ENCODE data around the gene MRAS. TPM values are rescaled to one million over a fixed set of nuclear protein-coding genes. Genes with fewer than 3 reads are reported as not detected.

The MRAS gene
- total RNA-seq, 2 experiments from 2014 or later = 0.10 to 0.19 TPM

DNA sequence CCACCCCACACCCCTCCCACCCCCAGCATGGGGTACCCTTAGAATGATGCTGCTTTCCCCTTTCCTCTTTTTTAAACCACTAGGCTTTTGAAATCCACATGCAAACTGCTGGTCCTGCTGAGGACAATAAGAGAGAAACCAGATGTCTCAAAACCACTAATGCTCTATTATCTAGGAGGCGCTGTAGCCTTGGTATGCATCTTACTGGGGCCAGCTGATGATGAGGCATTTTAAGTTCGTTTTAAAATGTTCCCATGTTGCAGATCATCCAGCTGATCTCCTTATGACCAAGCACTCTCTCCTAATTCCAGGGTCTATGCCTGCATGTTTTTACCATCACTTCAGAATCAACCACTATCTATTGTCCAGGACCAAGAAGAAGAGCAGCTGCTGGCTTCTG is 20.0 kb upstream of the MRAS start:
- Mint-ChIP-seq H3K4me1 (ENCODE audit: low read depth) (peaks cover 31% of the 10 kb centered on the region), H3K27ac (no peak overlapping the region), H3K4me3 (peak overlapping the region; percentile 89), H3K36me3 (no peaks in the 10 kb centered on the region), H3K27me3 (no peaks in the 10 kb centered on the region), H3K9me3 (no peaks in the 10 kb centered on the region)
- ChIA-PET POLR2A (interaction anchor here (1.5 kb wide), 1 partner anchor 32 kb away, joined by 6 read pairs; no protein-coding TSS in a partner anchor), CTCF (interaction anchor here (0.6 to 1.8 kb wide), 16 partner anchors 8 to 587 kb away, joined by 3 to 11 read pairs (median 4); partner anchors contain the start of genes ARMC8, CEP70 and DBR1)
- intact Hi-C loops (cut with micrococcal nuclease) = loop anchor here (2.0 to 5.0 kb wide), 5 partner anchors 40 to 264 kb away; partner anchors contain the start of genes ARMC8 and CEP70
- no peak for DNase-seq

DNA sequence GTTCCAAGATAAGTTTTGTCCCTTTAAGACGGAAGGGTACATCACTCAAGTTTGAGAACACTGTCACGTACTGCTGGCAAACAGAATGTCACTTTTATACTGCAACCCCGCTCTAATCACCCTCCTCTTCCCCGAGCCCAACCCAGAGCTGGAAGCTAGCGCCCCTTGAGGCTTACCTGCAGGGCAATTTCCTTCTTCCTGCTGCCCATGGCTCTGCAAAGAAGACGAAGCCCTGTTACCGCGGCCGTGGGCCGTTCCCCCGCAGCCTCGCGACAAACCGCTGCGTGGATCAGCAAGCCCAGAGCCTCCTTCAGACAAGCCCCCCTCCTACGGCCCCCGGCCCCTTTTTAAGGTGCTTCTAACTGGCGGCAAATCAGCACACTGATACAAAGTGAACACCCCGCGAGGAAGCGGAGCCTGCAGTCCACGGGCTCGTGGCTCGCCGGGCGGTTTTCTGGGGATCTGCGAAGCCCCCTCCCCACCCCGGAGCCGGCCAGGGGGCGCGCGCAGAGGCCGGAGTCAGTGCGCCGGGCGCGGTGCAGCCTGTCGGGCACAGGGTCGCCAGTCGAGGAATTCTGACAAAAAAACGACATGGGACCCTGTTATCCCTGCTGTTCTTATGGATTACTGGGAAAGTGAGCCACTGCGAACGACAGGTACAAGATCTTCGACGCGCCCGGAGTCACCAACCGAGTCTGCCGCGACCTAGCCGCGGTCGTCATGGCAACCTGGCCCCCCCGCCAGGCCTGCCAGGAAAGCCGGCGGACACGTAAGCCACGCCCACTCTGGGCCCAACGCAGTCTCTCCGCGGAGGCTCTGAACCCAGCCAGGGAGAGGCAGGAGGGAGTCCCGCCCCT is 19.0 kb upstream of the MRAS start, which contains the start of gene NME9:
NME9 (minus strand) TSS at position 725 of the 857 bp plus-strand sequence; CDS start at position 209, 516 bp downstream.
- H3K36me3 Mint-ChIP-seq = no peaks in the 10 kb centered on the region
- DNase-seq = peak; percentile 93
- peaks cover 28% of the 10 kb centered on the region for H3K4me1 Mint-ChIP-seq (ENCODE audit: low read depth)
- POLR2A ChIA-PET = interaction anchor here (1.5 kb wide), 1 partner anchor 33 kb away, joined by 6 read pairs; no protein-coding TSS in a partner anchor
- CTCF ChIA-PET = interaction anchor here (0.6 to 1.8 kb wide), 18 partner anchors 8 to 586 kb away, joined by 3 to 11 read pairs (median 4); partner anchors contain the start of genes ARMC8, CEP70 and DBR1
- peak within 1 kb of the TSS; percentile 89 for H3K4me3 Mint-ChIP-seq
- peak within 1 kb of the TSS; percentile 80 for H3K27ac Mint-ChIP-seq
- H3K9me3 Mint-ChIP-seq = no peaks in the 10 kb centered on the region
- H3K27me3 Mint-ChIP-seq = no peaks in the 10 kb centered on the region
- intact Hi-C loops (cut with micrococcal nuclease) = loop anchor here (1.0 to 5.0 kb wide), 7 partner anchors 19 to 263 kb away; partner anchors contain the start of genes ARMC8, CEP70 and MRAS

DNA sequence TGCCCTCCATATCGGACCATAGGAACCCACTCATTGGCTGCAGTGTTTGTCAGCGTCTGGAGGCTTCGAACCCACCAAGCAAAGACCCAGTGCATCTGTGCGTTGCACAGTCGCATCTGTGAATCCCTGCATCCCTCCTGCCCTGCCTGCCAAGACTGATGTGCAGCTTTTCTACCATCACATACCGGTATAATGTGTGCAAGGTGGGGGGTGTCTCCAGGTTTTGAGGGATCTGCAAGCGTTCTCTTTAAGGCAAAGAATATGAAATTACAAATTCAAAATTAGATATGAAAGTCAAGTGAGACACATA is 18.4 kb upstream of the MRAS start:
- ChIA-PET CTCF (interaction anchor here (1.3 to 1.6 kb wide), 3 partner anchors 17 to 108 kb away, joined by 3 read pairs; no protein-coding TSS in a partner anchor), POLR2A (no interaction called here)
- intact Hi-C loops (cut with micrococcal nuclease) = loop anchor here (1.0 to 5.0 kb wide), 7 partner anchors 18 to 263 kb away; partner anchors contain the start of genes ARMC8, CEP70 and MRAS

DNA sequence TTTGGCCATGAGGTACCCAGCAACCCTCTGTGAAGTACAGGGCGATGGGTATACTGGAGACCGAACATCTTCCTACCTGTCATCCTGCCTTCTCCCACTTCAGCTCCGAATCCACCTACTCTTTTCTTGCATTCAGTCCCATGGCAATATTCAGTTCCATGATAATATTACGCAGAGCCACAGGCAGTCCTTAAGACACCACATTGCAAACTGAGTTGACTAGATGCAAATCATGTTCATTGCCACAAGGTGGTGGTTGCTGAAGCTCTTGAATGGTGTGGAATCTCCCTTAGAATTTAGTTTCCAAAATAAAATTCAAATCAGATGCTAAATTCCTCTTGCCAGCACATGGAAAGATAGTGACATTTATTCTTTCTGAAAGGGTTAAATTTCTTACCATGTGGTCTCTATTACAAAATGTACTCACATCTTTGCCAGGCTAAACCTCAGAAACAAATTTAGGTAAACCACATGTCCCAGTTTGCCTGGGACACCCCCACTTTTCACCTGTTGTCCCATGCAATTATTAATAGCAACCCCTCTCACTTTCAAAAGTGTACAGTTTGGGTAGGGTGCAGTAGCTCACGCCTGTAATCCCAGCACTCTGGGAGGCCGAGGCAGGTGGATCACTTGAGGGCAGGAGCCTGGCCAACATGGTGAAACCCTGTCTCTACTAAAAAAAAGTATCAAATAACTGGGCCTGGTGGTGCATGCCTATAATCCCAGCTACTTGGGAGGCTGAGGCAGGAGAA is 17.1 kb upstream of the MRAS start:
- intact Hi-C loops (cut with micrococcal nuclease) = no loop called here
- H3K4me1 Mint-ChIP-seq (ENCODE audit: low read depth) = peaks cover 22% of the 10 kb centered on the region
- CTCF ChIA-PET = interaction anchor here (0.7 to 1.5 kb wide), 7 partner anchors 14 to 263 kb away, joined by 3 to 5 read pairs (median 4); partner anchors contain the start of genes ARMC8 and CEP70
- POLR2A ChIA-PET = no interaction called here
- no peak overlapping the region for H3K27ac Mint-ChIP-seq
- no peak overlapping the region for H3K4me3 Mint-ChIP-seq
- no peaks in the 10 kb centered on the region for H3K9me3 Mint-ChIP-seq
- no peak for DNase-seq
- H3K27me3 Mint-ChIP-seq = no peaks in the 10 kb centered on the region
- no peaks in the 10 kb centered on the region for H3K36me3 Mint-ChIP-seq

More for the DNA sequence above, 18.4 kb upstream of the MRAS start:
- Mint-ChIP-seq H3K27me3 (no peaks in the 10 kb centered on the region), H3K36me3 (no peaks in the 10 kb centered on the region), H3K9me3 (no peaks in the 10 kb centered on the region), H3K4me1 (ENCODE audit: low read depth) (peaks cover 22% of the 10 kb centered on the region), H3K27ac (peak overlapping the region; percentile 19), H3K4me3 (peak overlapping the region; percentile 89)
- no peak for DNase-seq

DNA sequence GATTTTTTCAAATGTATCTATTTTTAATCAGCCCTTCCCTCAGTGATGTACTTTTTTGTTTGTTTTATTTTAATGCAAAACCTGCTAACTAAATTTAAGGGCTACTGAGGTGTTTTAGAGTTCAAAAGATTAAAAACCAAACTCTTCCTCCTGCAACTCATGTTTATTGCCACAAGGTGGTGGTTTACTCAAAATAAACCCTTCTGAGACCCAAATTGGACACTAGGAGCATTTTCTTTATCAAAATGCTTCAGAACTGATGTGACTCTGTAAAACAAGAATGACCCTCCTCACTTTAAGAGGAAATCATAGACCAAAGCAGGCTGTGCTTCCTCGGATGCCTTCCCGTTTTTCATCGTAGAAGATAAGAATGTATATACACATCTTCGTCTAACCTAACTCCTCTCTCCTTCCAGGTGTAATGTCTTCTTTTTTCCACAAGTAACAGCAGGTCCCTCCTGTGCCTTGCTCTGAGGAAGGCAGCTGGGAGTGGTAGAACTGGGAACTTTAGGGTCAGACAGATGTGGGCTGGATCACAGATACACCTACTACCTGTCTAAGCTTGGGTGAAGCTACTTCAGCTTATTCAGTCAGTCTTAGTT is 15.8 kb upstream of the MRAS start:
- H3K4me3 Mint-ChIP-seq = no peak overlapping the region
- H3K9me3 Mint-ChIP-seq = no peaks in the 10 kb centered on the region
- no peak overlapping the region for H3K27ac Mint-ChIP-seq
- H3K27me3 Mint-ChIP-seq = no peaks in the 10 kb centered on the region
- DNase-seq = no peak
- peaks cover 22% of the 10 kb centered on the region for H3K4me1 Mint-ChIP-seq (ENCODE audit: low read depth)
- ChIA-PET CTCF (interaction anchor here (0.7 to 1.5 kb wide), 5 partner anchors 15 to 158 kb away, joined by 3 to 5 read pairs (median 4); no protein-coding TSS in a partner anchor), POLR2A (no interaction called here)
- H3K36me3 Mint-ChIP-seq = no peaks in the 10 kb centered on the region
- intact Hi-C loops (cut with micrococcal nuclease) = no loop called here

DNA sequence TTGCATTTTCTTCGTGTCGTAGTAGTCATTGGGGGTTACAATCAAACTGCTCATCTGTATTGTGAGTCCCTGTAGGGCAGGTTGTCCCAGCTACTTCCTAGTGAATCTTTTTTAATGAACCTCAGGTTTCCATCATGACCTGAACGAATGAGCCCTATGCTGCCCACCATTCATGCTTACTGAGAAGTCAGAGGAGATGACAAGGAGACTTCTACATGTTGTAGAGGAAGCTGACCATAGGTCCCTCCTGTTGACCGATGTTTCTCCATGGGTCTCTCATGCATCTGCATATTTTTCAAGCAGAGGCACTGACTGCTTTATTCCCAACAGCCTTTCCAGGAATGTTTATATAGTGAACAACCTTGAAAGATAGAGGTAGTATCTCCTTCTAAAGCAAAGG is 13.8 kb upstream of the MRAS start:
- intact Hi-C loops (cut with micrococcal nuclease) = no loop called here
- ChIA-PET CTCF (no interaction called here), POLR2A (no interaction called here)
- H3K4me3 Mint-ChIP-seq = no peak overlapping the region
- no peaks in the 10 kb centered on the region for H3K9me3 Mint-ChIP-seq
- peaks cover 6% of the 10 kb centered on the region for H3K4me1 Mint-ChIP-seq (ENCODE audit: low read depth)
- no peak overlapping the region for H3K27ac Mint-ChIP-seq
- DNase-seq = no peak
- H3K36me3 Mint-ChIP-seq = no peaks in the 10 kb centered on the region
- H3K27me3 Mint-ChIP-seq = no peaks in the 10 kb centered on the region

DNA sequence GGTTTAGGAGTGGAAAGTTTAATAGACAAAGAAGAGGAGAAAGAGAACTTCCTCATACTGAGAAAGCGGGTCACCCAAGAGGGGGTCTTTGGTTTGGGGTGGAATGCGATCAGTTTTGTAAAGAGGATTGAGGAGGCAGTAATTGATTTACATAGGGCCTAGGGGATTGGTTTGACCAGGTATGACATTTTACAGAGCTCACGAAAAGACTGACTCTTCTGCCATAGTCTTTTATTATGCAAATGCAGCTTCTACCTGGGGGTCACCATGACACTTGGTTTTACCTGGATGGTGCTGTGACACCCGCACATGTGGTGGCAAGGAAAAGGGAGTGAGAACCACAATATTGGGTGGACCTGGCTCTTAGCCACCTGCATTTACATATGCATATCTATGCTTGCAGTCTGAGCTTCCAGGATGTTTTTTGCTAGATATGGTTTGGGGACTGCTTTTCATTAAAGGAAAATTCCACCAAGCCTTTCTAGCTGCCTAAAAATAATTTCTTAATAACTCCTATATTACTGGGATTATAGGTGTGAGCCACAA is 11.9 kb upstream of the MRAS start:
- Mint-ChIP-seq H3K27ac (no peak overlapping the region), H3K27me3 (no peaks in the 10 kb centered on the region)
- CTCF ChIA-PET = interaction anchor here (1.4 to 1.7 kb wide), 2 partner anchors 8 to 258 kb away, joined by 4 read pairs; partner anchors contain the start of gene CEP70

DNA sequence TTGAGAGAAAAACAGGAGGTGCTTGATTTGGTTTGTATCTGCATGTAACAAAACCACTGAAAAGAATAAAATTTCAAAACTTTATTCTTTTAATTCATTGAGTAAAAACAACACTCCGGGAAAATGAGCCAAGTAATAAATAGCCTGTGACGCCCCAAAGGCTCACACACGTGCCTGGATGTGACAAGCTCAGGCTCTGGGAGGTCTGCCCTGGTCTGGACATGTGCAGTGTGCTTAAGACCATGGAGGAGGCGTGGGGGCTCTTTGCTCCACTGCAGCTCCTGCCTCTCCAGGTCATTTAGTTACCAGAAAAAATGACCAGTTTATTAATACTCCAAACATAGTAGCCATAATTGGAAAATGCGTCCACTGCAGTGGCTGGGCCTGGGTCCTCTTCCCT is 10.1 kb upstream of the MRAS start:
- CTCF ChIA-PET = no interaction called here
- intact Hi-C loops (cut with micrococcal nuclease) = no loop called here
- H3K36me3 Mint-ChIP-seq = no peaks in the 10 kb centered on the region

More for the DNA sequence above, 11.9 kb upstream of the MRAS start:
- no peak for DNase-seq
- H3K4me3 Mint-ChIP-seq = no peak overlapping the region
- H3K36me3 Mint-ChIP-seq = no peaks in the 10 kb centered on the region
- no peaks in the 10 kb centered on the region for H3K4me1 Mint-ChIP-seq (ENCODE audit: low read depth)
- H3K9me3 Mint-ChIP-seq = no peaks in the 10 kb centered on the region
- intact Hi-C loops (cut with micrococcal nuclease) = no loop called here
- POLR2A ChIA-PET = interaction anchor here (0.7 kb wide), 1 partner anchor 534 kb away, joined by 3 read pairs; no protein-coding TSS in a partner anchor

DNA sequence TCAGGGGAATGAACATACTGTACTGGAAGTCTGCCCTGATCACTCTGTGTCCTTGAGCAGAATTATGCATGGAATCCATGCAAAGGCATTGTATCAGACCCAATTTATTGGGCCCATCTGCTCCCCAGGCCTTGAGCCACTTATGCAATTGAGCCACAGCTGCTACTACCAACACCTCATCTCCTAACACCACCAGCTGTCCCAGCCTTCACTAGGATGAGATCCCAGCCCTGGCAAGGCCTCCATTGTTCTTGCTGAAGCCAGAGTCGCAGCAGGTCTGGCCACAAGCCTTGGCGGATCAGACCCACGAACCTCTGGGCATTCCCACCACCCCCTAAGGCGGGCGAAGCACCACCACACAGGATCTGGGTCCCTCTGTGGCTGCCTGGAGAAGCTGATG is 9.6 kb upstream of the MRAS start:
- no peak overlapping the region for H3K27ac Mint-ChIP-seq
- CTCF ChIA-PET = no interaction called here
- H3K36me3 Mint-ChIP-seq = no peaks in the 10 kb centered on the region
- no peak overlapping the region for H3K4me3 Mint-ChIP-seq
- POLR2A ChIA-PET = no interaction called here
- intact Hi-C loops (cut with micrococcal nuclease) = no loop called here
- H3K27me3 Mint-ChIP-seq = no peaks in the 10 kb centered on the region
- H3K4me1 Mint-ChIP-seq (ENCODE audit: low read depth) = no peaks in the 10 kb centered on the region
- no peak for DNase-seq
- H3K9me3 Mint-ChIP-seq = no peaks in the 10 kb centered on the region

More for the DNA sequence above, 10.1 kb upstream of the MRAS start:
- no peaks in the 10 kb centered on the region for H3K9me3 Mint-ChIP-seq
- H3K27ac Mint-ChIP-seq = no peak overlapping the region
- H3K27me3 Mint-ChIP-seq = no peaks in the 10 kb centered on the region
- POLR2A ChIA-PET = no interaction called here
- DNase-seq = no peak
- no peak overlapping the region for H3K4me3 Mint-ChIP-seq
- H3K4me1 Mint-ChIP-seq (ENCODE audit: low read depth) = no peaks in the 10 kb centered on the region

DNA sequence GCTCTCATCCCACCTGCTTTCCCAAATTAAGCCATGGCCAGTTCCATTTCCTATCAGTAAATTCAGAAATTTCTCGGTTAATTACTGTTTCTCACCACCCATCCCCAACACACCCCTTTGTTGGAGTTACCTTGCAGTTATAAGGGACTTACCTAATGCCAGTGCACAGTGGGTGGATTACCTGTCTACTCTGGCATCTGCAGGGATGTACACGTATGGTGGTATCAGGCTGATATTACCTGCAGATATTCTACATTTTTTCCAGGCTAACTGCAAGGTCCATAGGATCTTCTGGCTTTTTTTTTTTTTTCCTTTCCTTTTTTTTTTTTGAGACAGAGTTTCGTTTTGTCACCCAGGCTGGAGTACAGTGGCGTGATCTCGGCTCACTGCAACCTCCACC is 7.9 kb upstream of the MRAS start:
- intact Hi-C loops (cut with micrococcal nuclease) = no loop called here
- ChIA-PET POLR2A (no interaction called here), CTCF (interaction anchor here (0.6 kb wide), 1 partner anchor 525 kb away, joined by 4 read pairs; no protein-coding TSS in a partner anchor)
- Mint-ChIP-seq H3K9me3 (no peaks in the 10 kb centered on the region), H3K4me1 (ENCODE audit: low read depth) (no peaks in the 10 kb centered on the region), H3K4me3 (no peak overlapping the region), H3K27ac (no peak overlapping the region), H3K36me3 (no peaks in the 10 kb centered on the region), H3K27me3 (peaks cover 1% of the 10 kb centered on the region)
- no peak for DNase-seq

DNA sequence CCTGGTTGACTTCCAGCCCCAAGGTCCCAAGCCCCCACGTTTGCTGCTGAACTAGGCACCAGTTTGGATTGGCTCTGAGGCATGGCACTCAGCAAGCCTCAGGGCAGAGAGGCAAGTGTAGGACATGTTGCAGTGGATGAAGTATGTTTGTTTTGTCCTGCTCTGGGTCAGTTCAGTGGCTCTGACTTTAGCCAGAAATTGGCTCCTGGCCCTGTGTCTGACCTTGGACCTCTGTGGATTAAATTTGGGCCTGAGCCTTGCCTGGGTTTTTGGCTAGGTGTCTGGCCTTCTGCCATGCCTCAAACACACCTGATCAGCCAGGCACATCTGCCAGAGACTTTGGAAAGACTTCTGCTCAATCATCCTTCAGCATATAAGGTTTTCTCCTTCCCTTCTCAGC is 3.6 kb upstream of the MRAS start:
- DNase-seq = no peak
- peaks cover 31% of the 10 kb centered on the region for H3K27me3 Mint-ChIP-seq
- no peaks in the 10 kb centered on the region for H3K36me3 Mint-ChIP-seq
- no peak overlapping the region for H3K27ac Mint-ChIP-seq
- H3K4me3 Mint-ChIP-seq = no peak overlapping the region
- CTCF ChIA-PET = no interaction called here
- POLR2A ChIA-PET = interaction anchor here (0.8 kb wide), 1 partner anchor 111 kb away, joined by 3 read pairs; no protein-coding TSS in a partner anchor
- H3K4me1 Mint-ChIP-seq (ENCODE audit: low read depth) = peaks cover 7% of the 10 kb centered on the region
- H3K9me3 Mint-ChIP-seq = no peaks in the 10 kb centered on the region
- intact Hi-C loops (cut with micrococcal nuclease) = no loop called here
